Small intestine (tissue), 7 donors: ENCODE measurements around the gene ELF3. TPM values are rescaled to one million over a fixed set of nuclear protein-coding genes. Genes with fewer than 3 reads are reported as not detected.
A peak's percentile ranks its signal among the peaks of the same experiment; 100 is the strongest.
"Not testable (repeated sequence)": the region's sequence is repeated elsewhere in the genome, so short reads cannot be mapped to it uniquely, and the experiment has no call there.

Experiments
- DNase-seq, 2 donors: peaks; one replicate each; pipeline versions ENCODE4 v3.0.0 to v3.0.0-alpha.2; 2013
- FAIRE-seq: peaks from 2 replicates; lab custom pipeline; 2012; peaks lifted over from hg19 to GRCh38; lab: Jason Lieb, UNC
- H3K27ac ChIP-seq, 3 donors: one replicate each; pipeline ENCODE4 v1.5.1; 2013; ENCODE audit warnings: low read length in 2 of 3, mild to moderate bottlenecking in 2 of 3, control low read depth in 1 of 3, inconsistent platforms in 1 of 3, low read depth in 1 of 3, moderate library complexity in 1 of 3
- H3K27me3 ChIP-seq, 3 donors: one replicate each; pipeline ENCODE4 v1.6.1; 2013; ENCODE audit warnings: low read length in 3 of 3, inconsistent platforms in 1 of 3; ENCODE audit not compliant: control insufficient read depth in 3 of 3, insufficient read depth in 3 of 3
- H3K36me3 ChIP-seq, 3 donors: one replicate each; pipeline ENCODE4 v1.6.1; 2013; ENCODE audit warnings: low read length in 3 of 3, inconsistent platforms in 1 of 3, low read depth in 1 of 3, mild to moderate bottlenecking in 1 of 3, moderate library complexity in 1 of 3; ENCODE audit not compliant: control insufficient read depth in 3 of 3, insufficient read depth in 2 of 3
- H3K4me1 ChIP-seq, 3 donors: one replicate each; pipeline ENCODE4 v1.6.1; 2013; ENCODE audit warnings: low read length in 2 of 3, inconsistent platforms in 1 of 3, low read depth in 1 of 3, mild to moderate bottlenecking in 1 of 3, moderate library complexity in 1 of 3; ENCODE audit not compliant: control insufficient read depth in 3 of 3, insufficient read depth in 2 of 3
- H3K4me3 ChIP-seq, 3 donors: one replicate each; pipeline ENCODE4 v1.5.1; 2013; ENCODE audit warnings: low read length in 3 of 3, control low read depth in 1 of 3, inconsistent platforms in 1 of 3, low read depth in 1 of 3, mild to moderate bottlenecking in 1 of 3, moderate library complexity in 1 of 3
- H3K9me3 ChIP-seq, 2 donors: one replicate each; pipeline ENCODE4 v1.6.1; 2013; ENCODE audit warnings: low read depth in 1 of 2, low read length in 1 of 2; ENCODE audit not compliant: control insufficient read depth in 2 of 2, insufficient read depth in 1 of 2
- WGBS, 3 donors: extraction: QIAGEN DNeasy Blood & Tissue Kit; methylation state at CpG; one replicate each; pipeline ENCODE4 v1.1.7; 2013; 5-methylcytosine and 5-hydroxymethylcytosine counted together
- polyA plus RNA-seq, 4 donors: library from polyadenylated mRNA; stranded (reverse) in 3 of 4; unstranded in 1 of 4; fragments of 200-250 nt in 3 of 4; fragments of 120-200 nt in 1 of 4; gene quantifications; one replicate each; pipeline versions ENCODE4 v1.2.1 to v1.2.3, GENCODE V29; 2013
- donor health status: healthy with polysubstance abuse.
- donor health status: control.
- donor health status: control.
- donor health status: Bipolar disorder and iron deficiency.
- donor health status: healthy.

ELF3 gene
- polyA plus RNA-seq, 4 donors = 261 to 708 (median 441) TPM

DNA sequence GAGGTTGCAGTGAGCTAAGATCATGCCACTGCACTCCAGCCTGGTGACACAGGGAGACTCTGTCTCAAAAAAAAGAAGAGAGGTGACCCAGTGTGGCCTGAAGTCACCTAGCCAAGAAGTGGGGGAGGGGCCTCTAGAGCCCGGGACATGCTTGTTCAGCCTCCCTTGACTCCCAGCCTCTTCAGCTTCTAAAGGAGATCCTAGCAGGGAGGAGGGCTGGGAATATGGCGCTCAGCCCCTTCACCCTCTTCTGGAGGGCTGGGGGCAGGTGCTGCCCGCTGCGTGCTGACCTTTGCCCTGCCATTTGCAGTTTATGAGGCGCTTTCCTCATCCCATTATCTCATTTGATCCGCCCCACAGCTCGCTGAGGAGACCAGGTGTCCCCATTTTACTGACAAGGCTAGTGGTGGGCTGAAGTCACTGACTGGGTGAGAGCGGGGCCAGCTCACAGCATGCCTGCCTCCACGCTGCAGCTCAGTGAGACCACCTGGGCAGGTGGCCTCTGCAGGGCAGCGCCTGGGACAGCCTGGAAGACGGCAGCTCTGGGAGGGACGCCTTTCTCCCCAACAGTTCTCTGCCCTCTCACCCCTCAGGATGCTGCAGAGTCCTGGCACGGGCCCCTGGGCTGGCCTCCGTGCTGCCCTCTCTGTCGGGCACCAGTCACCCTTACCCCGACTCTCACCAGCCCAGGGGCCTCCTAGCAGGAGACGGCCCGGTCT lies 7.5 kb downstream of the ELF3 start:
- H3K4me3 ChIP-seq = peak overlapping the region in 2 of 3 donors; percentile 4 to 10
- H3K4me1 ChIP-seq = peaks cover 2 to 62% (median 2%) of the 10 kb centered on the region in 3 donors
- H3K27me3 ChIP-seq = no peaks in the 10 kb centered on the region
- peak; percentile 96 for DNase-seq
- no peaks in the 10 kb centered on the region for H3K9me3 ChIP-seq
- peak overlapping the region; percentile 90 to 98 (median 94) for H3K27ac ChIP-seq
- WGBS, 3 donors = 14 to 43% (median 28%) methylated on average over 16 to 18 of the region's 18 CpGs
- peaks cover 0 to 44% (median 12%) of the 10 kb centered on the region in 3 donors for H3K36me3 ChIP-seq
- FAIRE-seq = no peak

DNA sequence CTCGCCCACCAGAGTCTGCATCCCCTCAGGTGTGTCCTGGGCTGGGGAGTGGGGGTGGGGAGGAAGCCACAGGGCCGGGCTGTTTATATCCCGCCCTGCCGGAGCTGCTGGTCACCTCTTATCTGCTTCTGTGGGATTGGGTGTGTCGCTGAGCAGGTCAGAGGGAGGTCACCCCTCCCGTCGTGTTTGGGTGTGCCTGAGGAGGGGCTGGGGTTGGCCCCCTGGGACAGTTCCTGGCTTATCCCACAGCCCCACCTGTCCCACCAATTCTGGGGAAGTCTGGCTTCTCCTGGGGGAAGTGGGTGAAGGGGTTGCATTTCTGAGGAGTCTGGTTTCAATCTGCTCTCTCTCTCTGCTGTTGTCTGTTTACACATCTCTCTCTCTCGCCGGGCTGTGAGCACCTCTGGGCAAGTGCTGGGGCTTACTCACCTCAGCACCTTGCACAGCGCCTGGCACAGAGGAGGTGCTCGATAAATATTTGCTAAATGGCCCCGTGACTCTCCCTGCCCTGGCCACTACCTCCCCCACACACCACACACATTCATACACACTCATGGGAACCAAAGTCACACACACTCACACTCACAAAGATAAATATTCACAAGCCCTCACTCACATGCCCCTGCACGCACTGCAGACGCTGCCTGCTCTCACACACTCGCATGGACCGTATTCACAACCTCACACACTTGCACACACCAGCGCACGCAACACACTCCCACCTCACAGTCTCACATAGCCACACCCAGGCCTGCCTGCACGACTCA lies 8.3 kb downstream of the ELF3 start:
- Histone ChIP-seq H3K4me1 (peaks cover 2 to 68% (median 5%) of the 10 kb centered on the region in 3 donors), H3K27me3 (no peaks in the 10 kb centered on the region), H3K4me3 (peak overlapping the region in 1 of 3 donors; percentile 10), H3K36me3 (peaks cover 0 to 37% (median 5%) of the 10 kb centered on the region in 3 donors), H3K9me3 (no peaks in the 10 kb centered on the region), H3K27ac (peak overlapping the region; percentile 90 to 98 (median 94))
- FAIRE-seq = no peak
- 11 to 38% (median 13%) methylated on average over 18 to 19 of the region's 19 CpGs for WGBS, 3 donors
- peak; percentile 94 to 96 for DNase-seq

DNA sequence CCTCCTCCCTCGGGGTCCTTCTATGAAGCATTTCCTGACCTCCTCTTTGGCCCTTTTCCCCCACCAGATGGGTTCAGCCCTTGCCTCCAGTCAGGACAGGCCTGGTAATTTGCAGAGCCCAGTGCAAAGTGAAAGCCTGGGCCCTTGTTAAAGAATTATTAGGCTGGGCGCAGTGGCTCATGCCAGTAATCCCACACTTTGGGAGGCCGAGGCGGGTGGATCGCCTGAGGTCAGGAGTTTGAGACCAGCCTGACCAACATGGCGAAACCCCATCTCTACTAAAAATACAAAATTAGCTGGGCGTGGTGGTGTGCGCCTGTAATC lies 8.8 kb downstream of the ELF3 start:
- not testable (repeated sequence) for H3K9me3 ChIP-seq, H3K4me3 ChIP-seq, DNase-seq, FAIRE-seq, H3K27me3 ChIP-seq
- Histone ChIP-seq H3K36me3 (peaks cover 0 to 31% (median 2%) of the 10 kb centered on the region in 3 donors), H3K4me1 (peaks cover 2 to 71% (median 5%) of the 10 kb centered on the region in 3 donors), H3K27ac (peak overlapping the region; percentile 90 to 98 (median 94))
- 46 to 72% (median 65%) methylated on average over 8 of the region's 8 CpGs for WGBS, 3 donors

DNA sequence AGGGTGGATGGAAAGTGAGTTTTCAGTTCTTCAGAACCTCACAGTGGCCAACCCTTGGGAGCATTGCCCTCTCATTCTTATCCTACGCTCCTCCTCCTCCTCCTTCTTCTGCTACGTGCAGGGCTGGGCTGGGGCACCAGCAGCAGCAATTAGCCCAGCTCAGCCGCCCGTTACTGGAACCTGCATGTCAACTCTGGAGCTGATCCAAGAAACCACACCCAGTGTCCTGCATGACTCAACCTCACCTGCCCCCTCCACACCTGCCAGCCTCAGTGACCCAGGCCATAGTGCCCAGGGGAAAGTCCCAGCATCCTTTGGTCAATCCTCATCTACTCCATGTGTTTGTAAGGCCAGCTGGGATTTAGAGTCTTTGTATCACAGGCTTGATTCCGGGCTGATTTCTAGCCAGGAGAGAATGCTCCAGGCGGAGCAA lies 12.6 kb downstream of the ELF3 start:
- 7 to 44% (median 25%) methylated on average over 6 of the region's 6 CpGs for WGBS, 3 donors
- DNase-seq (peak; percentile 98), FAIRE-seq (no peak)
- Histone ChIP-seq H3K4me1 (peaks cover 2 to 39% (median 5%) of the 10 kb centered on the region in 3 donors), H3K27me3 (no peaks in the 10 kb centered on the region), H3K9me3 (no peaks in the 10 kb centered on the region), H3K36me3 (no peaks in the 10 kb centered on the region), H3K27ac (peak overlapping the region; percentile 83 to 89 (median 87)), H3K4me3 (no peak overlapping the region)

DNA sequence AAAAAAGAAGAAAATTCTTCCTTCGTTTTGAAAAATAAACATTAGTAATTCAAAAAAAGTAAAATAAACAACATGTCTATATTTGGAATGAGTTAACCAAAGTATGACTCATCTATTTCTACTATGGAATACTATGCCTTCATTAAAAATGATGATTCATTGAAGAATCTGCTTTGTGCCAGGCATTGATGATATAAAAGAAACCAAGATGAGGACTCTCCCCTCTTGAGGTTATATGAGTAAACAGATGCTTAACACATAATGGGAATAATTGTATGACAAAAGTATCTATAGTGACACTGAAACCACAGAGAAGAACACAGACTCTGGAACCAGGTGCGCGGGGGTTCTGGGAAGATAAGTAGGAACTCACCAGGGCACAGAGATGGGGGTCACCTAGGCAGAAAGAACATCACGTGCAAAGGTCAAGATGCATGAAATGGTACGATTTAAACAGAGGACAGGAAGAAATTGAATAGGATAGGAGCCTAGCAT lies 18.8 kb downstream of the ELF3 start:
- Histone ChIP-seq H3K27ac (peak overlapping the region; percentile 27 to 57 (median 36)), H3K4me1 (peaks cover 0 to 20% (median 6%) of the 10 kb centered on the region in 3 donors), H3K27me3 (no peaks in the 10 kb centered on the region), H3K36me3 (no peaks in the 10 kb centered on the region), H3K4me3 (no peak overlapping the region), H3K9me3 (no peaks in the 10 kb centered on the region)
- no peak for FAIRE-seq
- DNase-seq = no peak
- 67% methylated on average over 5 of the region's 5 CpGs for WGBS, 3 donors

DNA sequence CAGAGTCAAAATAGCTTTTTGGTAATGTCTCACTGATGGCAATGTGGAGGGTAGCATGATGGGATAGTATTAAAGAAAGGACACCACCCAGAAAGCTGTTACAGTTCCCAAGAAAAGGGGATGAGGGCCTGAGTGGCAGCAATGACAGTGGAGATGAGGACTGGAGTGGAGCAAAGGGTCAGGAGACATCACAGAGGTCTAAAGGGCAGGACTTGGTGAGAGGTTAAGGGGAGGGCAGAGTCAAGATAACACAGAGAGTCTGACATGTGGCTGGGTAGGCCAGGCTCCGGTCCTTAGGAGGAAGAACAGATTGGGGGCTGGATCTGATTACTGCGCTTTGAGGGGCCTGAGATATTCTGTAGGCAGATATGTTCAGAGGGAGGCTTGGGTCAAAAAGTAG lies 19.3 kb downstream of the ELF3 start:
- Histone ChIP-seq H3K9me3 (no peaks in the 10 kb centered on the region), H3K4me3 (no peak overlapping the region), H3K27me3 (no peaks in the 10 kb centered on the region), H3K36me3 (no peaks in the 10 kb centered on the region), H3K4me1 (peaks cover 0 to 24% (median 9%) of the 10 kb centered on the region in 3 donors), H3K27ac (peak overlapping the region in 2 of 3 donors; percentile 27 to 57)
- FAIRE-seq (no peak), DNase-seq (no peak)
- 61 to 72% (median 64%) methylated on average over 2 of the region's 2 CpGs for WGBS, 3 donors

DNA sequence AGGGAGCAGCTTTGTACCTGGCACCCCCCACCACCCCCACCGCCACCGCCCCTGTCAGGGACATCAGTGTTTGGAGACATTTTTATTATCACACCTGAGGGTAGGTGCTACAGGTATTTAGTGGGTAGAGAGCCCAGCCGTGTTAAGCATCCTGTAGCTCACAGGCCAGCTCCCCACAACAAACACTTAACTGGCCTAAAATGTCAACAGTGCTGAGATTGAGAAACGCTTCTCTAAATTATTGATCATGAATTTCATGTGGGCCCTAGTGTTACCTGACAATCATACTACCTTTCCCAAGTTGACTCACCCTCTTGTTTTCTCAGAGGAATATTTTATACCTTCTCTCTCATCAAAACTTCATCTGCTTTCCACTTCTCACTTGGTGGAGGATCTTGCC lies 21.4 kb downstream of the ELF3 start:
- FAIRE-seq = no peak

DNA sequence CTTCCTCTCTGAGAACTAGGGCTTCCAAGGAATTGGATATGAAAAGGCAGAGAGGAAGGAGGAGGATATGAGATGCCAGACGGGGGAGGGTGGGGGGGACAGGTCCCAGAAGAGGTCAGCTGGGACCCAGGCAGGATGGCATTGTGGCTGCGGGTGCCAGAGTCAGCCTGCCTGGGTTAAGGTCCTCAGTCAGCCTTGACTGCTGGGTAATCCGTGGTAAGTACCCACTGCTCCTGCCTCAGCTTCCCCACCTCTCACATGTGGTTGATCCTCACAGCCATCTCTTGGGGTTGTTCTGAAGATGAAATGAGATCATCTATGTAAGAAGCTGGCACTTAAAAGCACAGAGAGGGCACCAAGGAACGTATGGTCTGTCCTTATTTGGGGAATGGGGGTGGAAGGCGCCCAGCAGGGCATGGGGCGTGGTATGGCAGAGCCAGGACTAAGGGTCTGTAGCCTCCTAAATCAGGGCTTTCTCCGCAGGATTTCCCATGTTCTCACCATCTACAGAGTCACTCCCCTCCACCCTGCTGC lies 23.8 kb downstream of the ELF3 start:
- FAIRE-seq (no peak), DNase-seq (no peak)
- peak overlapping the region in 1 of 3 donors; percentile 6 for H3K4me3 ChIP-seq

More for the DNA sequence above, 21.4 kb downstream of the ELF3 start:
- Histone ChIP-seq H3K36me3 (no peaks in the 10 kb centered on the region), H3K27ac (peak overlapping the region in 2 of 3 donors; percentile 43 to 52), H3K9me3 (no peaks in the 10 kb centered on the region), H3K4me3 (no peak overlapping the region), H3K27me3 (no peaks in the 10 kb centered on the region), H3K4me1 (peaks cover 0 to 34% (median 9%) of the 10 kb centered on the region in 3 donors)
- WGBS, 3 donors = 19 to 52% (median 37%) methylated on average over 4 of the region's 4 CpGs
- DNase-seq = no peak

More for the DNA sequence above, 23.8 kb downstream of the ELF3 start:
- 44 to 71% (median 66%) methylated on average over 7 of the region's 7 CpGs for WGBS, 3 donors
- no peaks in the 10 kb centered on the region for H3K36me3 ChIP-seq
- H3K4me1 ChIP-seq = peaks cover 0 to 48% (median 11%) of the 10 kb centered on the region in 3 donors
- peak overlapping the region; percentile 93 to 98 (median 97) for H3K27ac ChIP-seq
- H3K27me3 ChIP-seq = no peaks in the 10 kb centered on the region
- peaks cover 0 to 5% of the 10 kb centered on the region in 2 donors for H3K9me3 ChIP-seq
